Muscle layer of duodenum (tissue), 2 donors: ENCODE measurements around the gene BUD31.
"Not testable (repeated sequence)": the region's sequence is repeated elsewhere in the genome, so short reads cannot be mapped to it uniquely, and the experiment has no call there.

ENCODE experiments used
- H3K27ac ChIP-seq: one replicate; pipeline ENCODE4 v1.7.0; 2013; ENCODE audit warnings: mild to moderate bottlenecking, low read length
- H3K27me3 ChIP-seq: one replicate; pipeline ENCODE4 v1.7.0; 2013; ENCODE audit warnings: low read depth, mild to moderate bottlenecking, control low read depth, low read length
- H3K36me3 ChIP-seq, 2 donors: one replicate each; pipeline ENCODE4 v1.7.0; 2013; ENCODE audit warnings: low read length in 2 of 2, control low read depth in 1 of 2, mild to moderate bottlenecking in 1 of 2; ENCODE audit not compliant: insufficient read depth in 2 of 2, control insufficient read depth in 1 of 2
- H3K4me1 ChIP-seq, 2 donors: one replicate each; pipeline ENCODE4 v1.7.0; 2013; ENCODE audit warnings: low read length in 2 of 2, mild to moderate bottlenecking in 2 of 2, control low read depth in 1 of 2, moderate library complexity in 1 of 2; ENCODE audit not compliant: insufficient read depth in 2 of 2, control insufficient read depth in 1 of 2
- H3K4me3 ChIP-seq, 2 donors: one replicate each; pipeline ENCODE4 v1.7.0; 2013; ENCODE audit warnings: low read length in 2 of 2, low read depth in 1 of 2, mild to moderate bottlenecking in 1 of 2
- H3K9me3 ChIP-seq, 2 donors: one replicate each; pipeline ENCODE4 v1.7.0; 2013; ENCODE audit warnings: low read length in 2 of 2, control low read depth in 1 of 2, mild to moderate bottlenecking in 1 of 2; ENCODE audit not compliant: control insufficient read depth in 1 of 2
- donor health status: healthy.

Gene BUD31

DNA sequence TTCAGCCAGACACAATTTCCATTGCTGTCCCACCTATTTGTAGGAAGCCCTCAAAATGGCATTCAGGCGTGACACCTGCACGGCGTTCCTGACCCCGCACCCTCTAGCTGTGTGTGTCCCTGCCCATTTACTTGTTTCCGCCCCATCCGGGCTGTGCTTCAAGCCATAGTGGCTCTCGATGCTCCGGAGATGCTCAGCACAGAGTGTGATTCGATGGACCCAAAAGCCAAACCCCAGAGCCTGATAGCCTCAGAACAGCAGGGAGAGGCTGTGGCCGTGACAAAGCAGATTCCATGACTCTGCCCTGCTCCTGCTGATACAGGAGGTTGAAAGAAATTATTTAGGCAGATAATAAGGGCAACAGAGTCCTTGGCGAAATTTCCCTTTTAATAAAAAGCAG lies 13.4 kb downstream of the BUD31 start:
- Histone ChIP-seq H3K9me3 (no peaks in the 10 kb centered on the region), H3K27me3 (no peaks in the 10 kb centered on the region), H3K27ac (no peak overlapping the region), H3K4me3 (no peak overlapping the region), H3K36me3 (peaks cover 51 to 73% of the 10 kb centered on the region in 2 donors), H3K4me1 (no peaks in the 10 kb centered on the region)

- Histone ChIP-seq H3K27ac (no peak overlapping the region), H3K4me1 (no peaks in the 10 kb centered on the region), H3K4me3 (no peak overlapping the region), H3K27me3 (no peaks in the 10 kb centered on the region), H3K9me3 (no peaks in the 10 kb centered on the region), H3K36me3 (peaks cover 47 to 69% of the 10 kb centered on the region in 2 donors)
Measured at GRCh38 chr7:99422625-99423024, 13.9 kb downstream of the BUD31 start.

- Histone ChIP-seq H3K9me3 (no peaks in the 10 kb centered on the region), H3K27ac (no peak overlapping the region), H3K4me3 (no peak overlapping the region), H3K27me3 (no peaks in the 10 kb centered on the region), H3K36me3 (peaks cover 33 to 61% of the 10 kb centered on the region in 2 donors), H3K4me1 (no peaks in the 10 kb centered on the region)
Measured at GRCh38 chr7:99424932-99425730, 16.4 kb downstream of the BUD31 start.

- Histone ChIP-seq H3K27ac (no peak overlapping the region), H3K4me3 (no peak overlapping the region), H3K27me3 (no peaks in the 10 kb centered on the region), H3K4me1 (no peaks in the 10 kb centered on the region), H3K9me3 (no peaks in the 10 kb centered on the region), H3K36me3 (peaks cover 31 to 56% of the 10 kb centered on the region in 2 donors)
Measured at GRCh38 chr7:99428972-99429566, 20.3 kb downstream of the BUD31 start.

DNA sequence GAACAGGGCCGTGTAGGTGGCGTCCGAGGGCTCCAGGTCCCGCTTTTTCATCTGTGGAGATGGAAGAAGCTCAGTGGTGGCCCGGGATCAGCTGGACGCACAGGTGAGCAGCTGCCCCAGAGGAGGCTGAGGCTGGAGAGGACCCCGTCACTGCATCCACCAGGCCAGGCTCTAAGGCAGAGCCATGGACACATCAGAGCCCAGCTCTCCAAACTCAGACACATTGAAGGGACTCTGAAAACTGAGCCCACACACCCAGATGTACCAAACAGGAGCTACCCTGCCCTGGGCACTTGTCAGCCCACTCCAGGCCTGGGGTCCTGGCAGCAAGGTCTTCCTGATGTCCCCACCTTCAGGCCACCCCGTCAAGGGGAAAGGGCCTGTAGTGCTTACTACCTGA lies 21.0 kb downstream of the BUD31 start:
- H3K27me3 ChIP-seq, result no peaks in the 10 kb centered on the region
- H3K27ac ChIP-seq, result no peak overlapping the region
- peaks cover 30 to 52% of the 10 kb centered on the region in 2 donors for H3K36me3 ChIP-seq
- H3K4me3 ChIP-seq, result no peak overlapping the region
- no peaks in the 10 kb centered on the region for H3K9me3 ChIP-seq
- no peaks in the 10 kb centered on the region for H3K4me1 ChIP-seq

- not testable (repeated sequence) for H3K27ac ChIP-seq, H3K4me1 ChIP-seq, H3K9me3 ChIP-seq, H3K4me3 ChIP-seq, H3K27me3 ChIP-seq
- H3K36me3 ChIP-seq, result peaks cover 28 to 46% of the 10 kb centered on the region in 2 donors
Measured at GRCh38 chr7:99431756-99432540, 23.2 kb downstream of the BUD31 start.

DNA sequence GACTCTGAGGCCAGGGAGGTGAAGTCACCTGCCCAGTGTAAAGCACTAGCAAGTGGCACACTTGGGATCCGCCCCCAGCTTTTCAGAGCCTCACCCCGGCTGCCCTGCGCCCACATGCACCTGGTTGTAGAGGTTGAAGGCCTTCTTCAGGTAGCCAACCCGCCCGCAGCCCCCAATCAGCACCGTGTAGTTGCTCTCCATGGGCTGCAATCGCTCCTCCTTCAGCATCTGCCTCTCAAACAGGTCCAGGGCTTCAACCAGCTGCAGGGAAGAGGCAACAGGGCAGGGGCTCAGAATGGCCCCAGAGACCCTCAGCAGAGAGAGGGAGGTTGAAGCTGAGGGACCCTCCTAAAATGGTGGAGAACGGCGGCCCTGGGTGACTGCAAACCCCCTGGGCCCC lies 24.4 kb downstream of the BUD31 start:
- Histone ChIP-seq H3K36me3 (peaks cover 28 to 46% of the 10 kb centered on the region in 2 donors), H3K9me3 (no peaks in the 10 kb centered on the region), H3K27me3 (no peaks in the 10 kb centered on the region), H3K4me3 (no peak overlapping the region), H3K4me1 (peaks cover 0 to 10% of the 10 kb centered on the region in 2 donors), H3K27ac (no peak overlapping the region)

- Histone ChIP-seq H3K4me1 (peaks cover 10 to 33% of the 10 kb centered on the region in 2 donors), H3K27ac (no peak overlapping the region), H3K36me3 (peaks cover 11 to 14% of the 10 kb centered on the region in 2 donors), H3K9me3 (no peaks in the 10 kb centered on the region), H3K4me3 (peak overlapping the region; percentile 68 to 97), H3K27me3 (no peaks in the 10 kb centered on the region)
Measured at GRCh38 chr7:99437946-99438572, 29.3 kb downstream of the BUD31 start.

DNA sequence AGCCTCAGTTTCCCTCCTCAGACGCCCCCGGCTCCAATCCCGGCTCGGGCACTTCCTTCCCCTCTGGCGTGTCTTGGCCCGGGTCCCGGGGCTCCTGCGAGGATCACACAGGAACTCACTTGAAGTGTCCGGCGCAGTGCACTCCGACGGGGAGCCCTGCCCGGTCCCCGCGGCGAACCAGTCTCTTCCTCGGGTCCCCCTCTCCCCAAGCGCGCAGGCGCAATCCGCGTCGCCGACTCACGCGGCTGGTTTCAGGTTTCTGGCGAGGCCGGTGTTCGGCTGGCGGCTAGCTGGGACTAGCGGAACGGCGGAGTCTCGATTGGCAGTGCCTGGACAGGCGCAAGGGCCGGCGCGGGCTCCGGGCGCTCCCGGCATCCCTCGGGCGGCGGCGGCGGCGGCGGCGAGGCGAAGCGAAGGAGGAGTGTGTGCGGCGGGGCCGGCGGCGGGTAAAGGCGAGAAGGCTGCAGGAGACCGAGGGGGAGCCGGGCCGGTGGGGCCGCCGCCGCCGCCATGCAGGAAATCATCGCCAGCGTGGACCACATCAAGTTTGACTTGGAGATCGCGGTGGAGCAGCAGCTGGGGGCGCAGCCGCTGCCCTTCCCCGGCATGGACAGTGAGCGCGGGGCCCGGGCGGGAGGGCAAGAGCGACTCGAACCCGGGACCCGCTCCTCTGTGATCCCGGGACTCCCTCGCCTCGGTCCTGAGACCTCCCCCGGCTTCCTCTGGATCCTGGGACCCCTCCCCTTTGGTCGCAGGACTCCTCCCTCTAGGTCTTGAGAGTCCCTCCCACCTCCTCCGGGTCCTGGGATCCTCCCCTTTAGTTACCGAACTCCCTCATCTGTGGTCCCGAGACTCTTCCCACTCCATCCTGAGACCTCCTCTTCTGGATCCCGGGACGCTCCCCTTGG lies 30.1 kb downstream of the BUD31 start, which contains the start of the genes CPSF4 and PTCD1:
Gene CPSF4 (plus strand): TSS at position 371 of the 908 bp plus-strand sequence. CDS start 140 bp downstream, at position 511.
Gene PTCD1 (minus strand): TSS at position 226 of the 908 bp plus-strand sequence. CDS start 3,556 bp downstream, outside the sequence.
- Histone ChIP-seq H3K36me3 (peaks cover 5 to 8% of the 10 kb centered on the region in 2 donors), H3K27ac (peak within 1 kb of the TSS; percentile 65), H3K4me1 (peaks cover 10 to 33% of the 10 kb centered on the region in 2 donors), H3K27me3 (no peaks in the 10 kb centered on the region), H3K4me3 (peak within 1 kb of the TSS; percentile 78 to 97), H3K9me3 (no peaks in the 10 kb centered on the region)

DNA sequence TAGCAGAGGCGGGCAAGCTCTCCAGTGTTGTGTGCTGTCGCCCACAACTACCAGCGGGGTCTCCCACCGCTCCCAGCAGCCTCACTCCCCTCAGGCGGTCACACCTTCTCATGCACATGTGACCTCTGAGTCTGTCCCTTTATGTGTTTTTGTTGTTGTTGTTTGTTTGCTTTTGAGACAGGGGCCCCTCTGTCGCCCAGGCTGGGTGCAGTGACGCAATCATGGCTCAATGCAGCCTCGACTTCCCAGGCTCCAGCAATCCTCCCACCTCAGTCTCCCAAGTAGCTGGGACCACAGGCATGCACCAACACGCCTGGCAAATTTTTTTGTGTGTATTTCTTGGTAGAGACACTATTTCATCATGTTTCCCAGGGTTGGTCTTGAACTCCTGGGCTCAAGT lies 31.4 kb downstream of the BUD31 start:
- no peaks in the 10 kb centered on the region for H3K9me3 ChIP-seq
- no peak overlapping the region for H3K27ac ChIP-seq
- H3K4me1 ChIP-seq, result peaks cover 10 to 33% of the 10 kb centered on the region in 2 donors
- no peaks in the 10 kb centered on the region for H3K27me3 ChIP-seq
- H3K4me3 ChIP-seq, result peak overlapping the region; percentile 78 to 97
- H3K36me3 ChIP-seq, result peaks cover 5 to 9% of the 10 kb centered on the region in 2 donors
